T-cell (primary cell): Measurements from ENCODE around the gene POTEE. TPM values are rescaled to one million over a fixed set of nuclear protein-coding genes. Genes with fewer than 3 reads are reported as not detected.
"Not testable (repeated sequence)": the region's sequence is repeated elsewhere in the genome, so short reads cannot be mapped to it uniquely, and the experiment has no call there.

Experiments used
- ATAC-seq, 4 experiments: fragments of 200-7000 bp in 3 of 4; fragments of 150-1000 bp in 1 of 4; cut with Tn5 transposase; replicated peaks in 1 of 4; 1 replicate in 3 of 4; 2 replicates in 1 of 4; pipeline ENCODE4 v1.10.0; 2021; ENCODE audit warnings: moderate library complexity in 3 of 4, mild to moderate bottlenecking in 2 of 4, moderate number of reproducible peaks in 1 of 4
- CTCF ChIA-PET, 2 donors: fragments of 300-600 bp; sonication (Branson Sonifier 250); formaldehyde crosslinking; loops; one replicate each; lab custom pipeline; 2022; ENCODE audit warnings: antibody characterized with exemption in 2 of 2; lab: Charles Lee
- POLR2A ChIA-PET, 2 donors: fragments of 300-600 bp; sonication (Branson Sonifier 250); formaldehyde crosslinking; loops; one replicate each; lab custom pipeline; 2022; ENCODE audit warnings: antibody characterized with exemption in 2 of 2; lab: Charles Lee
- DNase-seq, 35 experiments: peaks; one replicate each; pipeline versions ENCODE4 v3.0.0 to v3.0.0-alpha.2; 2013 to 2023
- H3K27ac ChIP-seq: one replicate; pipeline ENCODE4 v1.5.1; 2013; ENCODE audit warnings: low read length
- H3K27me3 ChIP-seq, 2 experiments: replicated peaks in 1 of 2; 1 replicate in 1 of 2; 2 replicates in 1 of 2; pipeline versions ENCODE4 v1.6.1 to v1.7.0; 2013; ENCODE audit warnings: low read length in 1 of 2, mixed read lengths in 1 of 2; ENCODE audit not compliant: control insufficient read depth in 2 of 2, insufficient read depth in 2 of 2; ENCODE audit errors: extremely low read depth in 1 of 2
- H3K36me3 ChIP-seq, 2 donors: 1 replicate in 1 of 2; 2 replicates in 1 of 2; pipeline versions ENCODE4 v1.6.1 to v1.7.0; 2013; ENCODE audit warnings: low read length in 1 of 2; ENCODE audit not compliant: control insufficient read depth in 2 of 2, insufficient read depth in 1 of 2; ENCODE audit errors: extremely low read depth in 1 of 2
- H3K4me1 ChIP-seq, 2 experiments: 1 replicate in 1 of 2; 2 replicates in 1 of 2; pipeline versions ENCODE4 v1.6.1 to v1.7.0; 2013; ENCODE audit warnings: low read length in 2 of 2, mixed read lengths in 1 of 2; ENCODE audit not compliant: insufficient read depth in 2 of 2, control insufficient read depth in 1 of 2; ENCODE audit errors: extremely low read depth in 1 of 2
- H3K4me3 ChIP-seq, 2 donors: 1 replicate in 1 of 2; 2 replicates in 1 of 2; pipeline versions ENCODE4 v1.5.1 to v1.7.0; 2013; ENCODE audit warnings: mild to moderate bottlenecking in 2 of 2, low read length in 1 of 2, moderate library complexity in 1 of 2; ENCODE audit not compliant: control insufficient read depth in 1 of 2; ENCODE audit errors: extremely low read depth in 1 of 2
- H3K9me3 ChIP-seq: 2 replicates; pipeline ENCODE4 v1.7.0; 2013
- H3K27ac Mint-ChIP-seq, 2 donors: one replicate each; pipeline ENCODE4 v1.8.0; 2020 to 2021; ENCODE audit warnings: mild to moderate bottlenecking in 2 of 2, mixed read lengths in 2 of 2
- H3K27me3 Mint-ChIP-seq, 2 donors: one replicate each; pipeline ENCODE4 v1.8.0; 2021 to 2022; ENCODE audit warnings: mixed read lengths in 2 of 2
- H3K36me3 Mint-ChIP-seq: one replicate; pipeline ENCODE4 v1.8.0; 2021; ENCODE audit warnings: mixed read lengths
- H3K4me1 Mint-ChIP-seq, 3 donors: one replicate each; pipeline ENCODE4 v1.8.0; 2020 to 2022; ENCODE audit warnings: mixed read lengths in 3 of 3, mild to moderate bottlenecking in 1 of 3
- H3K4me3 Mint-ChIP-seq, 3 donors: one replicate each; pipeline ENCODE4 v1.8.0; 2020 to 2022; ENCODE audit warnings: mild to moderate bottlenecking in 3 of 3, mixed read lengths in 3 of 3, moderate library complexity in 3 of 3
- H3K9me3 Mint-ChIP-seq, 3 donors: one replicate each; pipeline ENCODE4 v1.8.0; 2020 to 2022; ENCODE audit warnings: mixed read lengths in 3 of 3
- WGBS: methylation state at CpG from one replicate; pipeline ENCODE4 v1.1.5; 2013; ENCODE audit warnings: missing lambda C conversion rate; ENCODE audit not compliant: insufficient coverage; 5-methylcytosine and 5-hydroxymethylcytosine counted together
- total RNA-seq, 35 experiments: library from RNA in 6 of 35; stranded (reverse) in 6 of 35; fragments of 120-200 nt in 1 of 35; gene quantifications; one replicate each; pipeline versions ENCODE4 v1.2.1 to v1.2.4 and lab custom pipeline; 2013 to 2026

POTEE gene
- total RNA-seq, 5 donors from 2014 or later (not counting 1 experiment from before 2014, with no cell fraction given), result 0.09 to 0.53 (median 0.13) TPM

- H3K36me3 Mint-ChIP-seq, H3K9me3 Mint-ChIP-seq, POLR2A ChIA-PET, H3K27me3 ChIP-seq, H3K9me3 ChIP-seq, CTCF ChIA-PET, H3K4me3 Mint-ChIP-seq, H3K4me1 ChIP-seq, DNase-seq, H3K27me3 Mint-ChIP-seq, H3K4me1 Mint-ChIP-seq, ATAC-seq, H3K27ac ChIP-seq, H3K4me3 ChIP-seq, H3K36me3 ChIP-seq, H3K27ac Mint-ChIP-seq: not testable (repeated sequence)
- no CpG with 5 or more reads among the region's 60 CpGs for WGBS
Measured at GRCh38 chr2:131217238-131217986, 8.1 kb downstream of the POTEE start.

- H3K4me3 ChIP-seq, H3K27ac Mint-ChIP-seq, H3K9me3 Mint-ChIP-seq, H3K36me3 Mint-ChIP-seq, H3K4me3 Mint-ChIP-seq, POLR2A ChIA-PET, H3K4me1 ChIP-seq, H3K9me3 ChIP-seq, H3K27me3 Mint-ChIP-seq, ATAC-seq, H3K36me3 ChIP-seq, H3K4me1 Mint-ChIP-seq, DNase-seq, H3K27me3 ChIP-seq, H3K27ac ChIP-seq, CTCF ChIA-PET: not testable (repeated sequence)
- 28% methylated on average over 4 of the region's 10 CpGs for WGBS
Measured at GRCh38 chr2:131235543-131236449, 26.5 kb downstream of the POTEE start.

Other genes with a start within 250 kb of the POTEE start
- gene FAM168B, start 116.1 kb upstream of the POTEE start, total RNA-seq, result 10 to 100 TPM; 61.7 to 84.0 (median 73.3) TPM
- 10 to 100 TPM; 52.5 to 61.7 (median 53.2) TPM for gene PLEKHB2, start 104.2 kb upstream of the POTEE start, total RNA-seq
- gene RAB6D, start 154.6 kb downstream of the POTEE start, total RNA-seq, result not detected